ENCODE results near the gene THRAP3.

THRAP3 gene

GRCh38 chr1:36351227-36351977, 127.2 kb downstream of the THRAP3 start:
- H3K9ac ChIP-seq: no peak overlapping the region
- H3K36me3 ChIP-seq (ENCODE audit: control insufficient read depth, insufficient read depth, low read length): no peaks in the 10 kb centered on the region
- H3K4me2 ChIP-seq (ENCODE audit: low read length): no peak overlapping the region
- no peaks in the 10 kb centered on the region for H3K4me1 ChIP-seq
- H3K79me2 ChIP-seq: no peaks in the 10 kb centered on the region
- H3K27ac ChIP-seq: no peak overlapping the region
- H3K4me3 ChIP-seq (ENCODE audit: low read depth, low read length): no peak overlapping the region
- no peaks in the 10 kb centered on the region for H3K9me3 ChIP-seq (ENCODE audit: control insufficient read depth, low read length)
- no peak overlapping the region for H2AFZ ChIP-seq
- H3K27me3 ChIP-seq (ENCODE audit: control insufficient read depth, insufficient read depth, low read length): no peaks in the 10 kb centered on the region
- TF ChIP-seq CTCF (IDR thresholded peaks at IDR 0.05): no peak

DNA sequence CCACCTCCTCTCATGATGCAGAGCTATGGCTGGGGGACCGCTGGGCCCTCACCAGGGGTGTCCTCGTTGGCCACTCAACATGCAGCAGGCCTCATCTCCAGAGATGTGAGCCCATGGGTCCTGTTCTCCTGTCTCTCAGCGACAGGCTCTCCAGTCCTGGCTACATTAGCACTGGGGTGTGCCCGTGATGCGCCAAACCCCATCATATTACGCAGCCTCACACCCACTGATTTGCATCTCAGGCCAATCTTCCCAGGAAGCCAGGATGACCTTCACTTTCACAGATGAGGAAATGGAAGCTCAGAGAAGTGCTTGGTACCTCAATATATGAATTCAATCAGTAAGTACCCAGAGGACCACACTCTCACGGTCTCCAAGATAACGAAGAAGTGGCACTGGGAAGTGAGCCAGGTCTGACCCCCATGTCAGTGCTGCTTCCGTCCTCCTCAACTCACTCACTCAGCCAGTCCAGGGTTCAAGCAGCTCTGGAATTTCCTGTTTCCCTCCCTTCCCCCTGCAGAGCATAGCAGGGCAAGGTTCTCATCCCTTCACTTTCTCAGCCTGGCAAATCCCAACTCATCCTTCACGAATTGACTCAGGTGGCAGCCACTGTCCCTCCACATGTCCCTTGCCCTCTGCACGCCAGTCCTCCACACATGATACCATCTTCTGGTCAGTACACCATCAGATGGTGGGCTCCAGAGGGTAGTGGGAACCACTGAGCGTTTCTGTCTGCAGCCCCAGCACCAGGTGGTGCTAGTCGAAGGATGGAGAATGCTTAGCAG, 128.1 kb downstream of the THRAP3 start:
- no peak overlapping the region for H2AFZ ChIP-seq
- TF ChIP-seq CTCF (IDR thresholded peaks at IDR 0.05): no peak
- H3K27me3 ChIP-seq (ENCODE audit: control insufficient read depth, insufficient read depth, low read length): no peaks in the 10 kb centered on the region
- H3K9ac ChIP-seq: no peak overlapping the region
- H3K9me3 ChIP-seq (ENCODE audit: control insufficient read depth, low read length): no peaks in the 10 kb centered on the region
- H3K4me3 ChIP-seq (ENCODE audit: low read depth, low read length): no peak overlapping the region
- H3K36me3 ChIP-seq (ENCODE audit: control insufficient read depth, insufficient read depth, low read length): no peaks in the 10 kb centered on the region
- H3K27ac ChIP-seq: no peak overlapping the region
- no peak overlapping the region for H3K4me2 ChIP-seq (ENCODE audit: low read length)
- H3K79me2 ChIP-seq: no peaks in the 10 kb centered on the region
- no peaks in the 10 kb centered on the region for H3K4me1 ChIP-seq

GRCh38 chr1:36352910-36353878, 129.0 kb downstream of the THRAP3 start:
- Histone ChIP-seq H3K79me2 (no peaks in the 10 kb centered on the region), H3K4me1 (no peaks in the 10 kb centered on the region), H3K9ac (no peak overlapping the region), H3K36me3 (ENCODE audit: control insufficient read depth, insufficient read depth, low read length) (no peaks in the 10 kb centered on the region), H3K9me3 (ENCODE audit: control insufficient read depth, low read length) (no peaks in the 10 kb centered on the region), H3K4me2 (ENCODE audit: low read length) (no peak overlapping the region), H3K4me3 (ENCODE audit: low read depth, low read length) (no peak overlapping the region), H3K27me3 (ENCODE audit: control insufficient read depth, insufficient read depth, low read length) (no peaks in the 10 kb centered on the region), H2AFZ (no peak overlapping the region), H3K27ac (no peak overlapping the region)
- TF ChIP-seq CTCF (IDR thresholded peaks at IDR 0.05): no peak

DNA sequence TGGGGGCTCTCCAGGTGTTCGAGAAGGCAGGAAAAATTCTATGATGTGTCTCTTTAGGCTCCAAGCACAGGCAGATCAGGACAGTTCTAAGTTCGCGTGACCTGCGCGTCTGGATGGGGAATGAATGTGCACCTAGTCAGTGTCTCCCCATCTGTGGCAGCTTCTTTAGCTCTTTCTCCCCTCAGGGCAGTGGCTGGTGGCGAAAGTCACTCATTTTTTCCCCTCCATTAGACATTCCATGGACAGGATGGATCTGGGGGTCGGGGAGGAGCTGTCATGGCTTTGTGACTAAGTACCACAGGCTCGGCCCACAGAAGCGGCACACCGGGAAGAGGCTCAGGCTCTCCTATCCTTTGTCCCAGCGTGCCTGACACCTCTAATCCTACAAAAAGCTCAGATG, 130.2 kb downstream of the THRAP3 start:
- Histone ChIP-seq H3K9ac (no peak overlapping the region), H3K27me3 (ENCODE audit: control insufficient read depth, insufficient read depth, low read length) (no peaks in the 10 kb centered on the region), H3K9me3 (ENCODE audit: control insufficient read depth, low read length) (no peaks in the 10 kb centered on the region), H3K4me1 (peaks cover under 1% of the 10 kb centered on the region), H3K27ac (no peak overlapping the region), H2AFZ (no peak overlapping the region), H3K4me3 (ENCODE audit: low read depth, low read length) (no peak overlapping the region), H3K4me2 (ENCODE audit: low read length) (no peak overlapping the region), H3K79me2 (no peaks in the 10 kb centered on the region), H3K36me3 (ENCODE audit: control insufficient read depth, insufficient read depth, low read length) (no peaks in the 10 kb centered on the region)
- TF ChIP-seq CTCF (IDR thresholded peaks at IDR 0.05): no peak
